Caco-2 (cell line): Measurements from ENCODE around the gene MMP11. TPM values are rescaled to one million over a fixed set of nuclear protein-coding genes. Genes with fewer than 3 reads are reported as not detected.

Experiments used
- BruUV-seq: library from RNA; stranded (reverse); fragments of 400-500 nt; replicated peaks from 2 replicates; lab custom pipeline; 2021; lab: Mats Ljungman, UMichigan
- CTCF ChIA-PET: fragments of 300-600 bp; sonication (Branson Sonifier 250); formaldehyde crosslinking; loops from one replicate; lab custom pipeline; 2022; ENCODE audit warnings: antibody characterized with exemption; lab: Charles Lee
- POLR2A ChIA-PET: fragments of 300-600 bp; sonication (Branson Sonifier 250); formaldehyde crosslinking; loops from one replicate; lab custom pipeline; 2022; ENCODE audit warnings: antibody characterized with exemption; lab: Charles Lee
- DNase-seq, 2 experiments: peaks; one replicate each; pipeline versions ENCODE4 v3.0.0 to v3.0.0-alpha.2; 2020 to 2022
- H3K27me3 ChIP-seq: replicated peaks from 2 replicates; pipeline ENCODE4 v1.6.0; 2011; ENCODE audit warnings: low read length; ENCODE audit not compliant: control insufficient read depth, insufficient read depth
- H3K36me3 ChIP-seq: 2 replicates; pipeline ENCODE4 v1.5.1; 2011; ENCODE audit warnings: low read length; ENCODE audit not compliant: control insufficient read depth, insufficient read depth
- H3K4me1 ChIP-seq: fragments of 250-450 bp; sonication (Bioruptor Pico); 2 replicates; pipeline ENCODE4 v1.5.1; 2020; ENCODE audit warnings: mild to moderate bottlenecking
- H3K4me3 ChIP-seq: 2 replicates; pipeline ENCODE4 v1.5.1; 2011; ENCODE audit warnings: low read depth, mild to moderate bottlenecking, control low read depth, low read length
- H3K9me3 ChIP-seq: fragments of 250-450 bp; sonication (Bioruptor Pico); 2 replicates; pipeline ENCODE4 v1.5.1; 2020; ENCODE audit warnings: mild to moderate bottlenecking, moderate library complexity
- H3K27ac Mint-ChIP-seq: one replicate; pipeline ENCODE4 v1.8.0; 2022; ENCODE audit warnings: mixed read lengths; ENCODE audit not compliant: unreplicated experiment
- H3K27me3 Mint-ChIP-seq: one replicate; pipeline ENCODE4 v1.8.0; 2022; ENCODE audit warnings: mixed read lengths; ENCODE audit not compliant: insufficient read depth, unreplicated experiment
- H3K36me3 Mint-ChIP-seq: one replicate; pipeline ENCODE4 v1.8.0; 2022; ENCODE audit warnings: mild to moderate bottlenecking, mixed read lengths; ENCODE audit not compliant: insufficient read depth, unreplicated experiment
- H3K4me1 Mint-ChIP-seq: one replicate; pipeline ENCODE4 v1.8.0; 2022; ENCODE audit warnings: low read depth, mixed read lengths; ENCODE audit not compliant: unreplicated experiment
- H3K4me3 Mint-ChIP-seq: one replicate; pipeline ENCODE4 v1.8.0; 2022; ENCODE audit warnings: mild to moderate bottlenecking, moderate library complexity, mixed read lengths; ENCODE audit not compliant: unreplicated experiment
- H3K9me3 Mint-ChIP-seq: one replicate; pipeline ENCODE4 v1.8.0; 2022; ENCODE audit warnings: mixed read lengths; ENCODE audit not compliant: unreplicated experiment
- CTCF ChIP-seq, 2 experiments: fragments of 200-600 bp in 1 of 2; IDR thresholded peaks; 1 replicate in 1 of 2; 2 replicates in 1 of 2; pipeline versions ENCODE4 v1.5.1 to v1.8.0; 2011 to 2022; ENCODE audit warnings: antibody characterized with exemption in 1 of 2, control low read depth in 1 of 2, inconsistent platforms in 1 of 2, low read depth in 1 of 2, low read length in 1 of 2, mild to moderate bottlenecking in 1 of 2, moderate library complexity in 1 of 2; ENCODE audit not compliant: insufficient read depth in 1 of 2, severe bottlenecking in 1 of 2, unreplicated experiment in 1 of 2
- intact Hi-C: fragments of 100-400 bp; cut with micrococcal nuclease; formaldehyde crosslinking; loops from one replicate; pipeline ENCODE4 v1.10.0; 2022; ENCODE audit not compliant: unreplicated experiment
- total RNA-seq: library from RNA; stranded (reverse); gene quantifications from 2 replicates; pipeline ENCODE4 v1.2.3, GENCODE V29; 2022

The MMP11 gene
- total RNA-seq, 1 experiment from 2014 or later: 11.6 TPM

GRCh38 chr22:23778577-23778900 lies 5.9 kb downstream of the MMP11 start:
- CTCF ChIA-PET: interaction anchor here (0.6 to 1.0 kb wide), 2 partner anchors 11 to 79 kb away, joined by 3 to 6 read pairs; partner anchors contain the start of genes CHCHD10 and SLC2A11
- no peaks in the 10 kb centered on the region for H3K27me3 ChIP-seq
- BruUV-seq: no TSS peak
- Mint-ChIP-seq H3K36me3 (peaks cover 13% of the 10 kb centered on the region), H3K4me3 (no peak overlapping the region), H3K9me3 (no peaks in the 10 kb centered on the region), H3K27me3 (no peaks in the 10 kb centered on the region), H3K27ac (no peak overlapping the region), H3K4me1 (peaks cover 20% of the 10 kb centered on the region)
- TF ChIP-seq CTCF (IDR thresholded peaks at IDR 0.05; ENCODE audit: insufficient read depth in 1 of 2, low read depth in 1 of 2, low read length in 1 of 2, severe bottlenecking in 1 of 2, unreplicated experiment in 1 of 2): no peak
- no peaks in the 10 kb centered on the region for H3K9me3 ChIP-seq
- intact Hi-C loops: no loop called here
- POLR2A ChIA-PET: interaction anchor here (1.1 kb wide), 1 partner anchor 79 kb away, joined by 4 read pairs; the partner anchor contains the start of gene SLC2A11
- H3K36me3 ChIP-seq: no peaks in the 10 kb centered on the region
- peaks cover 30% of the 10 kb centered on the region for H3K4me1 ChIP-seq
- DNase-seq: no peak
- no peak overlapping the region for H3K4me3 ChIP-seq

GRCh38 chr22:23779083-23779482 lies 6.4 kb downstream of the MMP11 start:
- no TSS peak for BruUV-seq

GRCh38 chr22:23779731-23780130 lies 7.1 kb downstream of the MMP11 start:
- no peak for TF ChIP-seq CTCF (IDR thresholded peaks at IDR 0.05; ENCODE audit: insufficient read depth in 1 of 2, low read depth in 1 of 2, low read length in 1 of 2, severe bottlenecking in 1 of 2, unreplicated experiment in 1 of 2)
- intact Hi-C loops: no loop called here
- H3K4me3 ChIP-seq: no peak overlapping the region
- Mint-ChIP-seq H3K4me1 (peaks cover 11% of the 10 kb centered on the region), H3K4me3 (no peak overlapping the region), H3K36me3 (peaks cover 6% of the 10 kb centered on the region), H3K27ac (no peak overlapping the region), H3K27me3 (no peaks in the 10 kb centered on the region), H3K9me3 (no peaks in the 10 kb centered on the region)
- H3K9me3 ChIP-seq: no peaks in the 10 kb centered on the region
- CTCF ChIA-PET: no interaction called here
- H3K36me3 ChIP-seq: no peaks in the 10 kb centered on the region
- DNase-seq: no peak
- POLR2A ChIA-PET: no interaction called here
- H3K4me1 ChIP-seq: peaks cover 25% of the 10 kb centered on the region
- BruUV-seq: no TSS peak
- H3K27me3 ChIP-seq: no peaks in the 10 kb centered on the region

More at GRCh38 chr22:23779083-23779482, 6.4 kb downstream of the MMP11 start:
- Mint-ChIP-seq H3K27me3 (no peaks in the 10 kb centered on the region), H3K4me1 (peaks cover 17% of the 10 kb centered on the region), H3K36me3 (peaks cover 13% of the 10 kb centered on the region), H3K27ac (no peak overlapping the region), H3K4me3 (no peak overlapping the region), H3K9me3 (no peaks in the 10 kb centered on the region)
- intact Hi-C loops: no loop called here
- no peak for TF ChIP-seq CTCF (IDR thresholded peaks at IDR 0.05; ENCODE audit: insufficient read depth in 1 of 2, low read depth in 1 of 2, low read length in 1 of 2, severe bottlenecking in 1 of 2, unreplicated experiment in 1 of 2)
- Histone ChIP-seq H3K9me3 (no peaks in the 10 kb centered on the region), H3K4me3 (no peak overlapping the region), H3K27me3 (no peaks in the 10 kb centered on the region), H3K4me1 (peaks cover 29% of the 10 kb centered on the region), H3K36me3 (no peaks in the 10 kb centered on the region)
- CTCF ChIA-PET: interaction anchor here (0.6 kb wide), 1 partner anchor 79 kb away, joined by 6 read pairs; the partner anchor contains the start of gene SLC2A11
- no peak for DNase-seq
- POLR2A ChIA-PET: no interaction called here
